Adipocyte (in vitro differentiated cells): ENCODE results near the gene HOPX.
"Not testable (repeated sequence)": the region's sequence is repeated elsewhere in the genome, so short reads cannot be mapped to it uniquely, and the experiment has no call there.

Source experiments
- DNase-seq: peaks from one replicate; pipeline ENCODE4 v3.0.0-alpha.2; 2015; ENCODE audit warnings: low read depth
- H3K27me3 ChIP-seq: replicated peaks from 2 replicates; pipeline ENCODE4 v1.7.0; 2013; ENCODE audit warnings: mild to moderate bottlenecking, low read length, moderate library complexity; ENCODE audit not compliant: control insufficient read depth, insufficient read depth
- H3K36me3 ChIP-seq: 2 replicates; pipeline ENCODE4 v1.7.0; 2013; ENCODE audit warnings: low read length, mild to moderate bottlenecking, moderate library complexity; ENCODE audit not compliant: control insufficient read depth, insufficient read depth, severe bottlenecking
- H3K4me1 ChIP-seq: 2 replicates; pipeline ENCODE4 v1.7.0; 2013; ENCODE audit warnings: mild to moderate bottlenecking, low read length, moderate library complexity; ENCODE audit not compliant: control insufficient read depth, insufficient read depth
- H3K4me3 ChIP-seq: 2 replicates; pipeline ENCODE4 v1.7.0; 2013; ENCODE audit warnings: mild to moderate bottlenecking, low read length, moderate library complexity
- H3K9ac ChIP-seq: 2 replicates; pipeline ENCODE4 v1.7.0; 2013; ENCODE audit warnings: mild to moderate bottlenecking, low read length, moderate library complexity
- H3K9me3 ChIP-seq: 2 replicates; pipeline ENCODE4 v1.7.0; 2013; ENCODE audit warnings: mild to moderate bottlenecking, low read length, moderate library complexity; ENCODE audit not compliant: control insufficient read depth

The HOPX gene

DNA sequence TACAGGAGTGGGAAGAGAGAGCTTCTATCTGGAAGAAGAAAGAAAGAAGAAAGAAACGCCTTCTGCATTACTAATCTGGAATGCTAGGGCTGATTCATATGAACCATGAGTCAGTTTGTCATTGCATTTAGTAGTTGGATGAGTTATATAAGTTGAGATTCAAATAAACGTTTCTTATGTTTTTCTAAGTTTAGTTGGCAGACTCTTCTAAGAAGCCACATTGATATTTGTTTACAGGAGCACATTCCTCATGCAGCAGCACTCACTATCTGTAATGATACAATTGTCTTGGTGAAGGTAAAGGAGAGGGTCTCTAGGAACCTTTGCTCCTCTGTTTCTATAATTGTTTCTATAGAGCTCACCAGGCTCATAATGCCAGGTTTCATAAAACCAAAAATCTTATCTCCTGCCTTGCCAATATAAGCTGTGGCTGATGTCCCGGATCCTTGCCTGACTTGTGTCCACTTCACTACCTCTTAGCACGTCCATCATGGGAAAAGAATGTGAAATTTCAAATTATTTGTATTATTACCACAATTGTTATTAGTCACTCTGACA is 39.5 kb downstream of the HOPX start:
- peak overlapping the region; percentile 50 for H3K4me3 ChIP-seq
- H3K9me3 ChIP-seq: peaks cover 8% of the 10 kb centered on the region
- H3K27me3 ChIP-seq: no peaks in the 10 kb centered on the region
- DNase-seq: peak; percentile 83
- H3K9ac ChIP-seq: peak overlapping the region; percentile 33
- H3K36me3 ChIP-seq: no peaks in the 10 kb centered on the region
- H3K4me1 ChIP-seq: peaks cover 13% of the 10 kb centered on the region

DNA sequence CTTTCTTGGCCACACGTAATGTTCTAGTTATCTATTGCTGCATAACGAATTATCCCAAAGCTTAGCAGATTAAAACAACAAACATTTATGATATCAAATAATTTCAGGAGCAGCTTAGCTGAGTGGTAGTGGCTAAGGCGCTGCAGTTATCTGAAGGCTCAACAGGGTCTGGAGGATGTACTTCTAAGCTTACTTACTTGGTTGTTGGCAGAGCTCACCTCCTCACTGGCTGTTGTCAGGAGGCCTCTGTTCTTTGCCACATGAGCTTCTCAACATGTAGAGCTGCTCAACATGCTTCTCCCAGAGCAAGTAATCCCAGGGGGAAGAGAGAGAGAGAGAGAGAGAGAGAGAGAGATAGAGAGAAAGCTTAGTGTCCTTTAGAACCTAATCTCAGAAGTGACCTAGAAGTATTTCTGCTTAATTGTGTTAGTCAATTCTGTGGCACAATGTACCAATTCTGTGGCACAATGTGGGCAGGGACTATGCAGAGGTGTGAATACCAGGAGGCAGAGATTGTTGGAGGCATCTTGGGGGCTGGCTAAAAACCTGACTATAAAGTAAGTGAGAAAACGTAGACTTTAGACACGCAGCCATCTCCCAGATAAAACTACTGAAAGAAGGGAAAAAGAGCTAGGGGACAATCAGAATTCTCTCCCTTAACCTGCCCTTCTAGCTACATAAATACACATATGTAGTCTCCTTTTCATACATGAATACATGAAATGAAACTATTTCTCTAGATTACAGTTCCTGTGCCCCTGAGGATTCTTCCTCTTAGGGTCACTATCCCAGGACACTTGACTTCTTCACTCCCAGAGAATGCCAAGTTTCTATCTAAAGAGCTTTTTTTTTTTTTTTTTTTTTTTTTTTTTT is 40.2 kb downstream of the HOPX start:
- Histone ChIP-seq H3K36me3 (no peaks in the 10 kb centered on the region), H3K4me3 (no peak overlapping the region), H3K9ac (no peak overlapping the region), H3K4me1 (peaks cover 13% of the 10 kb centered on the region), H3K9me3 (peaks cover 1% of the 10 kb centered on the region), H3K27me3 (no peaks in the 10 kb centered on the region)
- DNase-seq: no peak

DNA sequence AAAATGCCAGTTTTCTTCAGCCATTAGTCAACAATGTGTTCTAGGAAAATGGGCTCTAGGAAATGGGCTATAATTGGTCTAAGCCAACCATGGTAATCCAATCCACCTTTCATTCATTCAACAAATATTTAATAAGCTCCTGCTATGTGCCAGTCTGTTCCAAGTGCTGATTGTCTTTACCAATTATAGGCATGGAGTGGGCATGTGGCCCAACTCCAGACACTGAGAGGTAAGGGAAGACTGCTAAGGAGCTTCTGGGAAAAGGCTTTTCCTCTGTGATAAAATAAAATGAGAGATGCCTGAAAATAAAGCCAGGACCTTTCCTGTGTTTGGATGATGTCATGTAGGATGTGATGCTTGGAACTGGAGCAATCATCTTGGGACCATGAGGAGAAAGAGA is 43.3 kb downstream of the HOPX start:
- no peaks in the 10 kb centered on the region for H3K9me3 ChIP-seq
- H3K36me3 ChIP-seq: no peaks in the 10 kb centered on the region
- DNase-seq: no peak
- H3K4me3 ChIP-seq: no peak overlapping the region
- H3K9ac ChIP-seq: no peak overlapping the region
- peaks cover 13% of the 10 kb centered on the region for H3K4me1 ChIP-seq
- H3K27me3 ChIP-seq: no peaks in the 10 kb centered on the region

DNA sequence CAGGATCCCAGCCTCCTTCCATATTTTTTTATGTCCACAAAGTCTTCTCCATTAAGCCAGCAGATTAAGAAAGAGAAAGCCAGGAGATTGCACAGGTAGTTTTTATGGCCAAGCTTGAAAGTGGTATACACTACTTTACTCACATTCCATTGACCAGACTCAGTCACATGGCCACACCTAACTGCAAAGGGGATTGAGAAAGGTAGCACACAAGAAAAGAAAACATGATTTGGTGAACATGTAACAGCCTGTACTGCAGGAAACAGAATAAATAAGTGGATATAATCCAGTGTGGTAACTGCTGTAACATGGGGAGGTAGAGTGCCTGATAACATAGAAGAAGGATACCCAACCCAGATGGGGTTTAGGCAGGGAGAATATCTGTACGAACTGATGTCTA is 43.9 kb downstream of the HOPX start:
- no peak for DNase-seq
- H3K9ac ChIP-seq: no peak overlapping the region
- H3K4me1 ChIP-seq: peaks cover 13% of the 10 kb centered on the region
- no peaks in the 10 kb centered on the region for H3K9me3 ChIP-seq
- H3K4me3 ChIP-seq: no peak overlapping the region
- no peaks in the 10 kb centered on the region for H3K36me3 ChIP-seq
- H3K27me3 ChIP-seq: no peaks in the 10 kb centered on the region

DNA sequence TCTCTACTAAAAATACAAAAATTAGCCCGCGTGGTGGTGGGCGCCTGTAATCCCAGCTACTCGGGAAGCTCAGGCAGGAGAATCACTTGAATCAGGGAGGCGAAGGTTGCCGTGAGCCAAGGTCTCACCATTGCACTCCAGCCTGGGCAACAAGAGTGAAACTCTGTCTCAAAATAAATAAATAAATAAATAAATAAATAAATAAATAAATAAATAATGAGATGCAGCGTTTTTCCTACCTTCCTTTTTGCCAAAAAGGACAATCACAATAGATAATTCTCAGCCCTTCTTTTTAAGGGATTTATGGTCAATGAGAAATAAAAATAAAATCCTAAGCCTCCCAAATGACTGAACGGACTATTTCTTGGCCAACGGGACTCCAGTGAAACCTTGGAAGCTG is 46.1 kb downstream of the HOPX start:
- H3K4me3 ChIP-seq, DNase-seq, H3K27me3 ChIP-seq, H3K36me3 ChIP-seq, H3K4me1 ChIP-seq, H3K9me3 ChIP-seq, H3K9ac ChIP-seq: not testable (repeated sequence)

DNA sequence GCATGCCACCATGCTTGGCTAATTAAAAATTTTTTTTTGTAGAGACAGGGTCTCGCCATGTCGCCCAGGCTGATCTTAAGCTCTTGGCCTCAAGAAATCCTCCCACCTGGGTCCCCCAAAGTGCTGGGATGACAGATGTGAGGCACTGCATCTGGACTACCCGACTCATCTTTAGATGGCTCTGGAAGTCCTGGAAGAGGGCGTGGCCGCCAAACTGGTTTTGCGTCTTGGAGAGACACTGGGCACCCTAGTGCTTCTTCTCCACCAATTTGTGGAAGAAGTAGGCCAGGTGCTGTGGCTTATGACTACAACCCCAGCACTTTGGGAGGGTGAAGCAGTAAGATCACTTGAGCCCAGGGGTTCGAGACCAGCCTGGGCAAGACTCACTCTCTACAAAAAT is 47.6 kb downstream of the HOPX start:
- Histone ChIP-seq H3K4me3 (no peak overlapping the region), H3K9ac (no peak overlapping the region), H3K36me3 (no peaks in the 10 kb centered on the region), H3K9me3 (no peaks in the 10 kb centered on the region), H3K4me1 (peaks cover 9% of the 10 kb centered on the region), H3K27me3 (peaks cover 2% of the 10 kb centered on the region)
- DNase-seq: no peak

DNA sequence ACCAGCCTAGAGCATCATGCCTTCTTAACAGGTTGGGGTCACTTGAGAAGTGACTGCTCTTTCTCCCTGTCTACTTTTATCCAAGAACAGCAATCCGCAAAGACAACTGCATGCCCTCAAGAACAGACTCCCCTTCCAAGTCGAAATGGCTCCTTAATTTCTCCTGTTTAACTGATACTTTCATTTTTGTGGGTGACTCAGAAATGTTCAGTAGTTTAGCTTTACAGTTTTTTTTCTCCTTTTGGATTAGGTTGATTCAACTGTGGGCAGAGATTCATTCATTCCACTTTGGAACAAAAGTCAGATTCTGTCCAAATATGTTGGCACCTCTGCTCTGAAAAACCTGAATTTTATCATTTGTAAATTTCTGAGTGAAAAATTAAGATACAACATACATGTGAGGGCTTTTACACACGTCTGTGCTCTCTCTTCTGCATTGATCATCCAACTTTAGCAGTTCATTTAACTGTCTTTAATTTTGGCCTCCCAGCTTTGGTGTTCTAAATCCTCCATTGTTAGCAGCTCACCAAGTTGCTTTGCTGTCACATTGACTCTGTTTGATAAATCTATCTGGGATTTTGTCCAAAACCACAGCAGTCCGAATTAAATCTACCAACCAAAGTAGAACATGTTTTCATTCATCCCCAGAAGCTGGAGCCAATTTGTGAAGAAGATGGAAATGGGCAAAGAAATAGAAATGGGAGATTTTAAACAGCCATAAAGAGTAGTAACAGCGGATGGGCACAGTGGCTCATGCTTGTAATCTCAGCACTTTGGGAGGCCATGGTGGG is 50.0 kb downstream of the HOPX start:
- peaks cover 2% of the 10 kb centered on the region for H3K27me3 ChIP-seq
- peaks cover 9% of the 10 kb centered on the region for H3K4me1 ChIP-seq
- no peak overlapping the region for H3K9ac ChIP-seq
- peak; percentile 67 for DNase-seq
- peaks cover 11% of the 10 kb centered on the region for H3K9me3 ChIP-seq
- peak overlapping the region; percentile 52 for H3K4me3 ChIP-seq
- no peaks in the 10 kb centered on the region for H3K36me3 ChIP-seq

DNA sequence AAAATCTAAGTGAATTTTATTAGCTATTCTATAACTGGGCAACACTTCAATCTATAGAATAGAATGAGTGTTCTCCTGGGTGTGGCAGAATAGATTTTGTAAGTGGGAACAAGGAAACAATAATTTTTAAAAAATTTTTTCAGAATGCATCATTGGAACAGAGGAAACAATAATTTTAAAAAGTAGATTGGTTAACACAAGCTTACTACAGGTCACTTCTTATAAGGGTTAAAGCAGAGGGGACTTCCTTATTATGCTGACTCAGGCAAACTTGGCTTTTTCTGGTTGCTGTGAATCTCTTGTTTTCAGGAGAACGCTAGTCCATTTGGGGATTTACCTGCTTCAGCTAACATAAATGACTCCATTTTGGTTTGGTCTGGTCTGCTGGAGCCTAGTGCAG is 52.5 kb downstream of the HOPX start:
- Histone ChIP-seq H3K4me1 (peaks cover 9% of the 10 kb centered on the region), H3K27me3 (peaks cover 2% of the 10 kb centered on the region), H3K9me3 (peaks cover 14% of the 10 kb centered on the region), H3K9ac (no peak overlapping the region), H3K4me3 (no peak overlapping the region), H3K36me3 (no peaks in the 10 kb centered on the region)
- no peak for DNase-seq

DNA sequence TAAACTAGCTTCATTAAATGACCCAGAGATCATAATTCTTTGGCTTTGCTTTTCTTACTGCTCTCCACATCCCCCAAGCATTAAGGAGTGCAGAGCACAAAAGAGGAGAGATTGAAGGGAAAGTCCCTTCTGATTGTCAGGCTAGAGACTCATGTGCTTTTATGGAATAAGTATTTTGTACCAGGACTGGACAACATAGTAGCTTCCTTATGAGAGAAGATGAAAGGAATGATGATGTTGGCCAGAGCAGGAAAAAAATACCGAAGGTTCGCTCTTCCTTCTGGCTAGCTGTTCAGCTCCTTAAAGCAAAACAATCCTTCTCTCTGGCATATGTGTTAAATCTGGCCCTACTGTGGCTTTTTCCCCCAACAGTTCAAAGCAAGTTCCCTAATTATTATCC is 53.1 kb downstream of the HOPX start:
- Histone ChIP-seq H3K9ac (no peak overlapping the region), H3K27me3 (peaks cover 2% of the 10 kb centered on the region), H3K9me3 (peaks cover 14% of the 10 kb centered on the region), H3K4me1 (peaks cover 9% of the 10 kb centered on the region), H3K4me3 (no peak overlapping the region), H3K36me3 (no peaks in the 10 kb centered on the region)
- no peak for DNase-seq

DNA sequence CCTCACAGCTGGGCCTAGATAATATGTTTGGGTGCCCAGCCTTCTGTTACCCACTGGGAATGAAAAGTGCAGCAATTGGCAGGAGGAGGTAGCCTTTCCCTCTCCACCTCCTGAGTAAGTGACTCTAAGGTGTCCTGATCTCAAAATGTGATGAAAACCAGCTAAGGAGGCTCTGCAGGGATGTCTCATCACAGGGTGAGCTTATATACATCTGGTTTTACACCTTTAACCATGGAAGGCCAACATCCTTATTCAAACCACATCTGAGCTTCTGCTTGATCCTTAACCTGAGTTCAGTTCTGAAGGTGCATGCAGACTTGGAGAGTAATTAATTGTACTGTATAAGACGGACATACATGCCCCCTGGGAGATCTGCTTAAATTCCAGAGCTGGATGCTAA is 53.7 kb downstream of the HOPX start:
- H3K4me1 ChIP-seq: peaks cover 9% of the 10 kb centered on the region
- no peak overlapping the region for H3K4me3 ChIP-seq
- peaks cover 14% of the 10 kb centered on the region for H3K9me3 ChIP-seq
- no peak for DNase-seq
- peaks cover 2% of the 10 kb centered on the region for H3K27me3 ChIP-seq
- H3K36me3 ChIP-seq: no peaks in the 10 kb centered on the region
- no peak overlapping the region for H3K9ac ChIP-seq

DNA sequence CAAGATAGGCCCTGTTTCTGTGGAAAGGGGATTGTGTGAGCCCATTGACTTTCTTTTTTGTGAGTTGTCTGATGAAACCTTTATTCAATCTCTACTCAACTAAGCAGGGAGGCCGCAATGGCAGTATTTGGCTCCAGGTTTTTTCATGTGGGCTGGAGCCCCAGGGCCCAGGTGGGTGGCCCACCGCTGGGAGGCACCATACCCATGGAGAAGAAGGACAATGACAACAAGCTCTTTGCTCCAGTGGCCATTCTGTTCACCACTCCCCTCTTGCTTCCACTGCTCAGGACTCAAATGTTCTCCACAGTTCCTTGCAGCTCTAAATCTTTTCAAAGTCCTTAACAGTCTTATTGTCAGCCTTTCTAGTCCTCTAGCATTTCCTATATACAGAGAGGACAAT is 54.1 kb downstream of the HOPX start:
- H3K9ac ChIP-seq: no peak overlapping the region
- no peaks in the 10 kb centered on the region for H3K36me3 ChIP-seq
- no peak for DNase-seq
- H3K9me3 ChIP-seq: peaks cover 14% of the 10 kb centered on the region
- H3K27me3 ChIP-seq: peaks cover 2% of the 10 kb centered on the region
- no peak overlapping the region for H3K4me3 ChIP-seq
- H3K4me1 ChIP-seq: peaks cover 9% of the 10 kb centered on the region
